Tibial nerve (tissue), 4 donors: Measurements from ENCODE around the gene ZCRB1. TPM values are rescaled to one million over a fixed set of nuclear protein-coding genes. Genes with fewer than 3 reads are reported as not detected.
"Not testable (repeated sequence)": the region's sequence is repeated elsewhere in the genome, so short reads cannot be mapped to it uniquely, and the experiment has no call there.

Experiments
- DNase-seq, 2 donors: peaks; one replicate each; pipeline ENCODE4 v3.0.0-alpha.2; 2019; ENCODE audit warnings: low spot score in 2 of 2
- H3K27ac ChIP-seq, 4 donors: fragments of 200-600 bp; sonication (generic) in 3 of 4; one replicate each; pipeline ENCODE4 v1.5.1; 2017 to 2019; ENCODE audit warnings: mild to moderate bottlenecking in 1 of 4
- H3K27me3 ChIP-seq, 2 donors: fragments of 200-600 bp; sonication (generic) in 1 of 2; one replicate each; pipeline versions ENCODE4 v1.5.1 to v1.6.0; 2017 to 2019
- H3K36me3 ChIP-seq, 3 donors: fragments of 200-600 bp; sonication (generic); one replicate each; pipeline ENCODE4 v1.5.1; 2018 to 2019
- H3K4me1 ChIP-seq, 4 donors: fragments of 200-600 bp; sonication (generic) in 3 of 4; one replicate each; pipeline ENCODE4 v1.5.1; 2017 to 2019
- H3K4me3 ChIP-seq, 4 donors: fragments of 200-600 bp; sonication (generic) in 3 of 4; one replicate each; pipeline ENCODE4 v1.5.1; 2017 to 2019; ENCODE audit warnings: mild to moderate bottlenecking in 1 of 4, moderate library complexity in 1 of 4
- H3K9me3 ChIP-seq, 4 donors: fragments of 200-600 bp; sonication (generic) in 3 of 4; one replicate each; pipeline ENCODE4 v1.5.1; 2017 to 2019
- EP300 ChIP-seq, 2 donors: sonication (generic); formaldehyde crosslinking; IDR thresholded peaks; one replicate each; pipeline ENCODE4 v1.6.1; 2017; ENCODE audit warnings: antibody characterized with exemption in 2 of 2, mild to moderate bottlenecking in 1 of 2
- POLR2A ChIP-seq, 2 donors: fragments of 450-650 bp; IDR thresholded peaks; one replicate each; pipeline ENCODE4 v1.6.1; 2017; ENCODE audit warnings: antibody characterized with exemption in 2 of 2, mild to moderate bottlenecking in 2 of 2, moderate library complexity in 2 of 2
- WGBS, 2 donors: methylation state at CpG; one replicate each; pipeline ENCODE4 v1.1.5; 2018; 5-methylcytosine and 5-hydroxymethylcytosine counted together
- total RNA-seq, 4 donors: library from RNA; depleted of rRNA; stranded (reverse); fragments of >200 nt; gene quantifications; one replicate each; pipeline ENCODE4 v1.1.0, GENCODE V29; 2016
- TF ChIP-seq, protein P1 (sequence below), 5 experiments: fragments of 200-600 bp in 3 of 5; fragments of 450-650 bp in 2 of 5; sonication (generic) in 3 of 5; IDR thresholded peaks; one replicate each; pipeline ENCODE4 v1.5.1; 2016 to 2019; ENCODE audit warnings: antibody characterized with exemption in 5 of 5, mild to moderate bottlenecking in 3 of 5, moderate library complexity in 2 of 5

ZCRB1 gene
- total RNA-seq, 4 donors from 2014 or later, result 19.8 to 44.8 (median 32.3) TPM

DNA sequence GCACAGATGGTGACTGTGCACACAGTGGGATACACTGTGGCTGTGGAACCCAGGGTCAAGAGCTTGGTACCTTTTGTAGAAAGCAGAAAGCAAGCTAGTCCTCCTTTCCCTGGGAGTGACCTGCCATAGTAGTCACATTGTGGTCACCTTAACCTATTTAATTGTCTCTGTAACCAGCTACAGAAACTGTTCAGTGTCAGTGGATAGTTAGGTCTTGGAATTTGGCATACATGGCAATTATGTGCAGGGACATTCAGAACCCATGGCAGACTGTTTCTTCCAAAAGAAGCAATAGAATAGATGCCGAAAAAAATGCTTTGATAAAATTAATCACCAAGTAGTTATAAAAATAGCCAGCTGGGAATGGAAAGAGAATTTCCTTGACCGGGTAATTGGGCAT lies 30.4 kb upstream of the ZCRB1 start:
- H3K27ac ChIP-seq, result no peak overlapping the region
- no peak for DNase-seq
- TF ChIP-seq, protein P1, sequence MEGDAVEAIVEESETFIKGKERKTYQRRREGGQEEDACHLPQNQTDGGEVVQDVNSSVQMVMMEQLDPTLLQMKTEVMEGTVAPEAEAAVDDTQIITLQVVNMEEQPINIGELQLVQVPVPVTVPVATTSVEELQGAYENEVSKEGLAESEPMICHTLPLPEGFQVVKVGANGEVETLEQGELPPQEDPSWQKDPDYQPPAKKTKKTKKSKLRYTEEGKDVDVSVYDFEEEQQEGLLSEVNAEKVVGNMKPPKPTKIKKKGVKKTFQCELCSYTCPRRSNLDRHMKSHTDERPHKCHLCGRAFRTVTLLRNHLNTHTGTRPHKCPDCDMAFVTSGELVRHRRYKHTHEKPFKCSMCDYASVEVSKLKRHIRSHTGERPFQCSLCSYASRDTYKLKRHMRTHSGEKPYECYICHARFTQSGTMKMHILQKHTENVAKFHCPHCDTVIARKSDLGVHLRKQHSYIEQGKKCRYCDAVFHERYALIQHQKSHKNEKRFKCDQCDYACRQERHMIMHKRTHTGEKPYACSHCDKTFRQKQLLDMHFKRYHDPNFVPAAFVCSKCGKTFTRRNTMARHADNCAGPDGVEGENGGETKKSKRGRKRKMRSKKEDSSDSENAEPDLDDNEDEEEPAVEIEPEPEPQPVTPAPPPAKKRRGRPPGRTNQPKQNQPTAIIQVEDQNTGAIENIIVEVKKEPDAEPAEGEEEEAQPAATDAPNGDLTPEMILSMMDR (IDR thresholded peaks at IDR 0.05), result no peak
- TF ChIP-seq POLR2A (IDR thresholded peaks at IDR 0.05) (no peak), EP300 (IDR thresholded peaks at IDR 0.05) (no peak)
- peaks cover 0 to 21% (median 0%) of the 10 kb centered on the region in 3 donors for H3K36me3 ChIP-seq
- no peak overlapping the region for H3K4me3 ChIP-seq
- WGBS, 2 donors, result 65 to 71% methylated on average over 2 of the region's 2 CpGs
- no peaks in the 10 kb centered on the region for H3K4me1 ChIP-seq
- no peaks in the 10 kb centered on the region for H3K9me3 ChIP-seq
- H3K27me3 ChIP-seq, result no peaks in the 10 kb centered on the region

DNA sequence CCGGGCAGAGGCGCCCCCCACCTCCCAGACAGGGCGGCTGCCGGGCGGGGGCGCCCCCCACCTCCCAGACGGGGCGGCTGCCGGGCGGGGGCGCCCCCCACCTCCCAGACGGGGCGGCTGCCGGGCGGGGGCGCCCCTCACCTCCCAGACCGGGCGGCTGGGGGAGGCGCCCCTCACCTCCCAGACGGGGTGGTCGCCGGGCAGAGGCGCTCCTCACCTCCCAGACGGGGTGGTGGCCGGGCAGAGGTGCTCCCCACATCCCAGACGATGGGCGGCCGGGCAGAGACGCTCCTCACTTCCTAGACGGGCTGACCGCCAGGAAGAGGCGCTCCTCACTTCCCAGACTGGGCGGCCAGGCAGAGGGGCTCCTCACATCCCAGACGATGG lies 24.1 kb upstream of the ZCRB1 start:
- WGBS, 2 donors, result 88 to 98% methylated on average over 6 to 30 of the region's 34 CpGs

DNA sequence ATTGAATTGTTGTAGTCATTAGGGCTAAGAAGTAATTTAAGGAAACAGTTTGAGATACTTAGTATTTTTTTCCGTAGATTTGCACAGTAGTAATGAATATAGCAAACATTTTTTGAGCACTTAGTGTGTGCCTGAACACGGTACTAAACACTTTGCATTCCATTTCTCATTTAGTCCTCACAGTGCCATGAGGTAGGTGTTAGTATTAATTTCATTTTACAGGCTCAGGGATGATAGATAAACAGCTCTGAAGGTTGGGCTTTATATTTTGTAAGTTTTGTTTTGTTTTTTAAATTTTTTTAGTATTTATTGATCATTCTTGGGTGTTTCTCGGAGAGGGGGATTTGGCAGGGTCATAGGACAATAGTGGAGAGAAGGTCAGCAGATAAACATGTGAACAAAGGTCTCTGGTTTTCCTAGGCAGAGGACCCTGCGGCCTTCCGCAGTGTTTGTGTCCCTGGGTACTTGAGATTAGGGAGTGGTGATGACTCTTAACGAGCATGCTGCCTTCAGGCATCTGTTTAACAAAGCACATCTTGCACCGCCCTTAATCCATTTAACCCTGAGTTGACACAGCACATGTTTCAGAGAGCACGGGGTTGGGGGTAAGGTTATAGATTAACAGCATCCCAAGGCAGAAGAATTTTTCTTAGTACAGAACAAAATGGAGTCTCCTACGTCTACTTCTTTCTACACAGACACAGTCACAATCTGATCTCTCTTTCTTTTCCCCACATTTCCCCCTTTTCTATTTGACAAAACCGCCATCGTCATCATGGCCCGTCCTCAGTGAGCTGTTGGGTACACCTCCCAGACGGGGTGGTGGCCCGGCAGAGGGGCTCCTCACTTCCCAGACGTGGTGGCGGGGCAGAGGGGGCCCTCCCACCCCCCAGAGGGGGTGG lies 23.5 kb upstream of the ZCRB1 start:
- H3K4me3 ChIP-seq, H3K27me3 ChIP-seq, H3K4me1 ChIP-seq, H3K27ac ChIP-seq, DNase-seq, H3K9me3 ChIP-seq: not testable (repeated sequence)
- peaks cover 0 to 14% (median 0%) of the 10 kb centered on the region in 3 donors for H3K36me3 ChIP-seq
- WGBS, 2 donors, result 79 to 89% methylated on average over 11 of the region's 16 CpGs

More for the DNA sequence above, 24.1 kb upstream of the ZCRB1 start:
- not testable (repeated sequence) for H3K4me1 ChIP-seq, DNase-seq, H3K27me3 ChIP-seq, H3K9me3 ChIP-seq, H3K27ac ChIP-seq, H3K4me3 ChIP-seq
- H3K36me3 ChIP-seq, result peaks cover 0 to 14% (median 0%) of the 10 kb centered on the region in 3 donors

DNA sequence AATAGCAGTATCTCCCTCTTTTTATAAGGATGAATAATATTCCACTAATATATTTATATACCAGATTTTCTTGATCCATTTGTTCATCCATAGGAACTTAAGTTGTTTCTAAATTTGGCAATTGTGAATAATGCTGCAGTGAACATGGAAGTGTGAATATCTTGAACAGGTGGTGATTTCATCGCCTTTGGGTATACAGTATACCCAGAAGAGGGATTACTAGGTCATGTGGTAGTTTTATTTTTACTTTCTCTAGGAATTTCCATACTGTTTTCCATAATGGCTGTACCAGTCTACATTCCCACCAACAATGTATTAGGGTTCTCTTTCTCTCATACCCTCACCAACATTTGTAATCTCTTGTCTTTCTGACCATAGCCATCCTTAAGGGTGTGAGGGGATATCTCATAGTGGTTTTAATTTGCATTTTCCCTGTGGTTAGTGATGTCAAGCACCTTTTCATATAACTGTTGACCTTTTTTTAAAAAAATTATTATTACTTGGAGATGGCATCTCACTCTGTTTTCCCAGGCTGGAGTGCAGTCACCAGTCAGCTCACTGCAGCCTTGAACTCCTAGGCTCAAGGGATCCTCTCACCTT lies 20.6 kb upstream of the ZCRB1 start:
- WGBS, 2 donors, result 93 to 95% methylated on average over 1 of the region's 1 CpG
- peaks cover 0 to 8% (median 0%) of the 10 kb centered on the region in 4 donors for H3K4me1 ChIP-seq
- peaks cover 0 to 7% (median 0%) of the 10 kb centered on the region in 3 donors for H3K36me3 ChIP-seq
- no peak overlapping the region for H3K27ac ChIP-seq
- TF ChIP-seq, protein P1 (IDR thresholded peaks at IDR 0.05), result no peak
- TF ChIP-seq EP300 (IDR thresholded peaks at IDR 0.05) (no peak), POLR2A (IDR thresholded peaks at IDR 0.05) (no peak)
- no peaks in the 10 kb centered on the region for H3K27me3 ChIP-seq
- no peaks in the 10 kb centered on the region for H3K9me3 ChIP-seq
- no peak overlapping the region for H3K4me3 ChIP-seq
- no peak for DNase-seq

DNA sequence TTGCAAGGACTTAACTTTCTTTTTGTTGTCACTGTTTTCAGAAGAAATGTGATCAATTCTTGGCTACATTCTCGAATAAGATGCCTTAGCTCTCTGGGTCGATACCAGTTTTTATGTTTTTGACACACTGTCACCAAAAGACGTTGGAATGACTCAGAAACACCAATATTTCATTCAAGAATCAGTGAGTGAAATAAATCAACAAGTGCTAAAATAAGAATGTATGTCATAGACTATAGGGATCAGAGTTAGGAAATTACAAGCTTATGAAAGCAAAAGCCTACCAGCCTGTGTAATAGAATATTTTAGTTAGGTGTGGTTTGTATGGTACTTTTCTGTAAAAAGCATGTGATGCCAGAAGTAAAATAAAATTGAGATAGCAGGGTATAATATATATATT lies 17.8 kb upstream of the ZCRB1 start:
- 55 to 66% methylated on average over 3 of the region's 3 CpGs for WGBS, 2 donors
- Histone ChIP-seq H3K27me3 (no peaks in the 10 kb centered on the region), H3K4me3 (no peak overlapping the region), H3K27ac (no peak overlapping the region), H3K36me3 (peaks cover 0 to 13% (median 0%) of the 10 kb centered on the region in 3 donors), H3K9me3 (no peaks in the 10 kb centered on the region), H3K4me1 (peaks cover 0 to 8% (median 0%) of the 10 kb centered on the region in 4 donors)
- DNase-seq, result no peak
- TF ChIP-seq EP300 (IDR thresholded peaks at IDR 0.05), result no peak

DNA sequence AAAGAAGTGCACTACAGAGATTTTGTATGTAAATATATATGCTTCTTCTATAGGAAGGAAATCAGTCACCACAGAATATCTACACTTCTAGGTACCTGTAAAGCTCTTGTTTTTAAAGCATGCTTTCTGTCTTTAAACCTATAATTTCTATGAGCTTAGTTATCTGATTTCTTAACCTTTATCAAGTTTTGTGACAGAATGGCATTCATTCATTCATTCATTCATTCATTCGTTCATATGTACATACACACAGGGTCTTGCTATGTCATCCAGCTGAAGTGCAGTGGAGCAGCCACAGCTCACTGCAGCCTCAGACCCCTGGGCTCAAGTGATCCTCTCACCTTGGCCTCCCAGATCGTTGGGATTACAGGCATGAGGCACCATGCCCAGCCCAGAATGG lies 16.1 kb upstream of the ZCRB1 start:
- H3K36me3 ChIP-seq, result peaks cover 0 to 28% (median 0%) of the 10 kb centered on the region in 3 donors
- 68 to 75% methylated on average over 2 of the region's 2 CpGs for WGBS, 2 donors
- no peak overlapping the region for H3K27ac ChIP-seq
- DNase-seq, result no peak
- no peaks in the 10 kb centered on the region for H3K9me3 ChIP-seq
- TF ChIP-seq, protein P1 (IDR thresholded peaks at IDR 0.05), result no peak
- H3K4me3 ChIP-seq, result no peak overlapping the region
- no peaks in the 10 kb centered on the region for H3K27me3 ChIP-seq
- H3K4me1 ChIP-seq, result peaks cover 0 to 8% (median 0%) of the 10 kb centered on the region in 4 donors
